ENCODE results near the gene REM2. TPM values are rescaled to one million over a fixed set of nuclear protein-coding genes. Genes with fewer than 3 reads are reported as not detected.
"Not testable (repeated sequence)": the region's sequence is repeated elsewhere in the genome, so short reads cannot be mapped to it uniquely, and the experiment has no call there.

The REM2 gene
- total RNA-seq, 2 experiments from 2014 or later: 9.2 to 9.4 TPM

GRCh38 chr14:22848351-22849164 lies 34.5 kb upstream of the REM2 start:
- H3K4me1 ChIP-seq (ENCODE audit: insufficient read depth, low read length): peaks cover 14% of the 10 kb centered on the region
- peak in 1 of 14 experiments; percentile 38 for DNase-seq
- no peak for ATAC-seq (ENCODE audit: poor library complexity)
- Mint-ChIP-seq H3K4me3 (no peak overlapping the region), H3K9me3 (no peaks in the 10 kb centered on the region), H3K27me3 (peaks cover 14% of the 10 kb centered on the region), H3K4me1 (ENCODE audit: low read depth) (peaks cover 9% of the 10 kb centered on the region), H3K27ac (no peak overlapping the region), H3K36me3 (ENCODE audit: low read depth) (no peaks in the 10 kb centered on the region)
- H3K36me3 ChIP-seq (ENCODE audit: insufficient read depth, low read length): no peaks in the 10 kb centered on the region
- POLR2A ChIA-PET: no interaction called here
- H3K4me3 ChIP-seq (ENCODE audit: low read length): no peak overlapping the region
- CTCF ChIA-PET: no interaction called here
- intact Hi-C loops (cut with DNase I, micrococcal nuclease): no loop called here
- H3K27me3 ChIP-seq (ENCODE audit: control insufficient read depth in 1 of 2, insufficient read depth in 2 of 2, low read length in 2 of 2): peaks cover 0 to 2% of the 10 kb centered on the region in 2 experiments
- TF ChIP-seq CTCF (IDR thresholded peaks at IDR 0.05): no peak
- no peak overlapping the region for H3K27ac ChIP-seq (ENCODE audit: low read depth in 1 of 2, low read length in 2 of 2)
- H3K9me3 ChIP-seq (ENCODE audit: control insufficient read depth in 1 of 2, insufficient read depth in 1 of 2, low read length in 2 of 2): no peaks in the 10 kb centered on the region

- Mint-ChIP-seq H3K27me3 (peaks cover 14% of the 10 kb centered on the region), H3K27ac (no peak overlapping the region), H3K4me3 (no peak overlapping the region), H3K9me3 (no peaks in the 10 kb centered on the region), H3K36me3 (ENCODE audit: low read depth) (no peaks in the 10 kb centered on the region), H3K4me1 (ENCODE audit: low read depth) (peaks cover 11% of the 10 kb centered on the region)
- ChIA-PET CTCF (interaction anchor here (6.7 kb wide), 1 partner anchor 26 kb away, joined by 67 read pairs; no protein-coding TSS in a partner anchor), POLR2A (interaction anchor here (2.2 kb wide), 1 partner anchor 279 kb away, joined by 7 read pairs; no protein-coding TSS in a partner anchor)
- no peak for TF ChIP-seq CTCF (IDR thresholded peaks at IDR 0.05)
- Histone ChIP-seq H3K27ac (ENCODE audit: low read depth in 1 of 2, low read length in 2 of 2) (no peak overlapping the region), H3K27me3 (ENCODE audit: control insufficient read depth in 1 of 2, insufficient read depth in 2 of 2, low read length in 2 of 2) (peaks cover 0 to 2% of the 10 kb centered on the region in 2 experiments), H3K4me3 (ENCODE audit: low read length) (no peak overlapping the region), H3K9me3 (ENCODE audit: control insufficient read depth in 1 of 2, insufficient read depth in 1 of 2, low read length in 2 of 2) (no peaks in the 10 kb centered on the region), H3K36me3 (ENCODE audit: insufficient read depth, low read length) (no peaks in the 10 kb centered on the region), H3K4me1 (ENCODE audit: insufficient read depth, low read length) (peaks cover 16% of the 10 kb centered on the region)
- DNase-seq: no peak
- intact Hi-C loops (cut with DNase I, micrococcal nuclease): no loop called here
- ATAC-seq (ENCODE audit: poor library complexity): no peak
Observed at GRCh38 chr14:22849212-22849819, 33.7 kb upstream of the REM2 start.

- H3K9me3 ChIP-seq (ENCODE audit: control insufficient read depth in 1 of 2, insufficient read depth in 1 of 2, low read length in 2 of 2): no peaks in the 10 kb centered on the region
- Mint-ChIP-seq H3K27me3 (peaks cover 15% of the 10 kb centered on the region), H3K36me3 (ENCODE audit: low read depth) (no peaks in the 10 kb centered on the region), H3K9me3 (no peaks in the 10 kb centered on the region), H3K4me1 (ENCODE audit: low read depth) (peaks cover 13% of the 10 kb centered on the region), H3K27ac (no peak overlapping the region), H3K4me3 (no peak overlapping the region)
- H3K27me3 ChIP-seq (ENCODE audit: control insufficient read depth in 1 of 2, insufficient read depth in 2 of 2, low read length in 2 of 2): no peaks in the 10 kb centered on the region
- intact Hi-C loops (cut with DNase I, micrococcal nuclease): loop anchor here (5.0 to 10.0 kb wide), 2 partner anchors 194 to 986 kb away; no protein-coding TSS in a partner anchor
- no peak overlapping the region for H3K27ac ChIP-seq (ENCODE audit: low read depth in 1 of 2, low read length in 2 of 2)
- peaks cover 16% of the 10 kb centered on the region for H3K4me1 ChIP-seq (ENCODE audit: insufficient read depth, low read length)
- TF ChIP-seq CTCF (IDR thresholded peaks at IDR 0.05): no peak
- CTCF ChIA-PET: interaction anchor here (0.6 to 6.7 kb wide), 6 partner anchors 19 to 295 kb away, joined by 3 to 67 read pairs (median 5); no protein-coding TSS in a partner anchor
- no peak overlapping the region for H3K4me3 ChIP-seq (ENCODE audit: low read length)
- POLR2A ChIA-PET: interaction anchor here (0.7 to 2.2 kb wide), 4 partner anchors 20 to 294 kb away, joined by 3 to 7 read pairs (median 4); partner anchors contain the start of genes LRP10 and MRPL52
- ATAC-seq (ENCODE audit: poor library complexity) (no peak), DNase-seq (peak in 2 of 14 experiments; percentile 50 to 66)
- H3K36me3 ChIP-seq (ENCODE audit: insufficient read depth, low read length): no peaks in the 10 kb centered on the region
Observed at GRCh38 chr14:22850944-22851764, 31.9 kb upstream of the REM2 start.

- H3K27ac Mint-ChIP-seq; H3K27me3 ChIP-seq (ENCODE audit: control insufficient read depth in 1 of 2, insufficient read depth in 2 of 2, low read length in 2 of 2); H3K36me3 Mint-ChIP-seq (ENCODE audit: low read depth); H3K4me3 Mint-ChIP-seq; ATAC-seq (ENCODE audit: poor library complexity); H3K9me3 ChIP-seq (ENCODE audit: control insufficient read depth in 1 of 2, insufficient read depth in 1 of 2, low read length in 2 of 2); H3K9me3 Mint-ChIP-seq; DNase-seq; H3K4me3 ChIP-seq (ENCODE audit: low read length); H3K27ac ChIP-seq (ENCODE audit: low read depth in 1 of 2, low read length in 2 of 2); H3K36me3 ChIP-seq (ENCODE audit: insufficient read depth, low read length): not testable (repeated sequence)
- peaks cover 19% of the 10 kb centered on the region for H3K4me1 Mint-ChIP-seq (ENCODE audit: low read depth)
- intact Hi-C loops (cut with DNase I, micrococcal nuclease): loop anchor here (5.0 to 10.0 kb wide), 2 partner anchors 195 to 987 kb away; no protein-coding TSS in a partner anchor
- ChIA-PET POLR2A (interaction anchor here (1.4 to 4.3 kb wide), 4 partner anchors 14 to 295 kb away, joined by 6 to 23 read pairs (median 12); no protein-coding TSS in a partner anchor), CTCF (interaction anchor here (0.7 to 6.7 kb wide), 17 partner anchors 11 to 296 kb away, joined by 3 to 67 read pairs (median 7); partner anchors contain the start of genes LRP10 and MRPL52)
- peaks cover 16% of the 10 kb centered on the region for H3K4me1 ChIP-seq (ENCODE audit: insufficient read depth, low read length)
- peaks cover 12% of the 10 kb centered on the region for H3K27me3 Mint-ChIP-seq
Observed at GRCh38 chr14:22852178-22852577, 30.8 kb upstream of the REM2 start.
